ENCODE measurements around the gene SEZ6L2. TPM values are rescaled to one million over a fixed set of nuclear protein-coding genes. Genes with fewer than 3 reads are reported as not detected.
A peak's percentile ranks its signal among the peaks of the same experiment; 100 is the strongest.
"Not testable (repeated sequence)": the region's sequence is repeated elsewhere in the genome, so short reads cannot be mapped to it uniquely, and the experiment has no call there.

Gene SEZ6L2
- total and polyA plus RNA-seq, 9 of the 15 experiments (the other 6 are each of a cell fraction or from before 2014, with no cell fraction given), result 0.10 to 2.1 (median 0.72) TPM

- H3K27ac ChIP-seq (ENCODE audit: extremely low read depth, low read depth, low read length); H3K4me1 ChIP-seq (replicated peaks in 1 of 2; ENCODE audit: control insufficient read depth in 2 of 2, insufficient read depth in 2 of 2, low read length in 2 of 2); H3K79me2 ChIP-seq (ENCODE audit: control insufficient read depth, insufficient read depth, low read length); H3K4me3 ChIP-seq; H3K9me3 ChIP-seq (replicated peaks; ENCODE audit: control insufficient read depth, insufficient read depth, low read depth, low read length); BruUV-seq (replicated peaks); H3K9ac ChIP-seq (ENCODE audit: insufficient read depth in 1 of 2, low read depth in 2 of 2, low read length in 2 of 2); DNase-seq (ENCODE audit: extremely low read depth in 1 of 4, low spot score in 3 of 4); H3K9me1 ChIP-seq (ENCODE audit: control insufficient read depth, insufficient read depth, low read length); intact Hi-C loops (cut with micrococcal nuclease); H3K36me3 ChIP-seq (ENCODE audit: control insufficient read depth, insufficient read depth, low read length); H2AFZ ChIP-seq (ENCODE audit: low read depth, low read length); ATAC-seq; H4K20me1 ChIP-seq (replicated peaks; ENCODE audit: control insufficient read depth, insufficient read depth, low read length); in situ Hi-C loops (cut with MboI); CTCF ChIA-PET (ENCODE audit: low intra/inter-chr PET ratio); FAIRE-seq; H3K4me2 ChIP-seq (ENCODE audit: insufficient read depth, low read length): not testable (repeated sequence)
- TF ChIP-seq RBM25 (IDR thresholded peaks at IDR 0.05; ENCODE audit: low read depth, low read length, severe bottlenecking), result peak; percentile 14
- peak; percentile 84 for TF ChIP-seq ZNF121 (CRISPR knock-in tag; conservative IDR thresholded peaks at IDR 0.05)
- H3K27me3 ChIP-seq (ENCODE audit: control insufficient read depth in 2 of 2, insufficient read depth in 2 of 2, low read length in 2 of 2), result peaks cover 13 to 41% of the 10 kb centered on the region in 2 experiments; a peak in 4 of 5 replicates
- 19% methylated on average over 3 of the region's 3 CpGs for WGBS (ENCODE audit: insufficient coverage, low coverage, missing lambda C conversion rate)
- POLR2A ChIA-PET, result interaction anchor here (1.6 kb wide), 1 partner anchor 12 kb away, joined by 6 read pairs; no protein-coding TSS in a partner anchor
Measured at GRCh38 chr16:29889372-29889771, 10.0 kb downstream of the SEZ6L2 start.

DNA sequence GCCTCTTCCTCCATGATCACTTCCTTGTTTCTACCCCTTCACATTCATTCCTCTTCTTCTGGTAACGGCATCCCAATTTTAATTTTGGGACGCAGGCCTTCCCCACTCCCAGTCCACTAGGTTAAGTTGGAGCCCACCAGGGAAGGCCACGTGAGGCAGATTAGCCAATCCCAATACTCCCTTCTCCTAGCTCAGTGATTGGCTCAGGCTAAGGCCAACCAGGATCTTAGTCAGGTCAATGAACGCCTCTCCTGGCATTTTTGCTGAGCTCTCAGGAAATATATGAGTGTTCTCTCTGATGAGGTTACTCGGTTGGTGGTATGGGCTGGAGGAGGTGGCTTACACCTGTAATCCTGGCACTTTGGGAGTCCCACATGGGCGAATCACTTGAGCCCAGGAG is 15.4 kb downstream of the SEZ6L2 start:
- ChIA-PET POLR2A (interaction anchor here (0.6 to 0.8 kb wide), 4 partner anchors 10 to 77 kb away, joined by 3 to 4 read pairs (median 3); partner anchors contain the start of gene KCTD13), CTCF (ENCODE audit: low intra/inter-chr PET ratio) (no interaction called here)
- H3K9me1 ChIP-seq (ENCODE audit: control insufficient read depth, insufficient read depth, low read length), result no peaks in the 10 kb centered on the region
- 0 out of 2 replicates have a peak overlapping the region, but pooled peaks have one; percentile 24 for H2AFZ ChIP-seq (ENCODE audit: low read depth, low read length)
- no peaks in the 10 kb centered on the region for H4K20me1 ChIP-seq (replicated peaks; ENCODE audit: control insufficient read depth, insufficient read depth, low read length)
- H3K4me3 ChIP-seq, result no peak overlapping the region
- no peak overlapping the region for H3K9ac ChIP-seq (ENCODE audit: insufficient read depth in 1 of 2, low read depth in 2 of 2, low read length in 2 of 2)
- in situ Hi-C loops (cut with MboI), result no loop called here
- H3K9me3 ChIP-seq (replicated peaks; ENCODE audit: control insufficient read depth, insufficient read depth, low read depth, low read length), result no peaks in the 10 kb centered on the region
- ATAC-seq (peak; percentile 88), DNase-seq (ENCODE audit: extremely low read depth in 1 of 4, low spot score in 3 of 4) (peak in 3 of 4 experiments; percentile 31 to 71 (median 42)), FAIRE-seq (peak; percentile 59)
- intact Hi-C loops (cut with micrococcal nuclease), result no loop called here
- H3K27ac ChIP-seq (ENCODE audit: extremely low read depth, low read depth, low read length), result no peak overlapping the region
- H3K4me1 ChIP-seq (replicated peaks in 1 of 2; ENCODE audit: control insufficient read depth in 2 of 2, insufficient read depth in 2 of 2, low read length in 2 of 2), result peaks cover 0 to 4% of the 10 kb centered on the region in 2 experiments; a peak in 1 of 5 replicates
- 22% methylated on average over 6 of the region's 6 CpGs for WGBS (ENCODE audit: insufficient coverage, low coverage, missing lambda C conversion rate)
- no peaks in the 10 kb centered on the region for H3K36me3 ChIP-seq (ENCODE audit: control insufficient read depth, insufficient read depth, low read length)
- H3K79me2 ChIP-seq (ENCODE audit: control insufficient read depth, insufficient read depth, low read length), result no peaks in the 10 kb centered on the region
- H3K4me2 ChIP-seq (ENCODE audit: insufficient read depth, low read length), result no peak overlapping the region
- no TSS peak for BruUV-seq (replicated peaks)
- H3K27me3 ChIP-seq (ENCODE audit: control insufficient read depth in 2 of 2, insufficient read depth in 2 of 2, low read length in 2 of 2), result peaks cover 18 to 36% of the 10 kb centered on the region in 2 experiments; a peak in 4 of 5 replicates
- TF ChIP-seq ZNF561 (CRISPR knock-in tag; conservative IDR thresholded peaks at IDR 0.05), result no peak
- no peak for TF ChIP-seq ZNF507 (tag; conservative IDR thresholded peaks at IDR 0.05)
- TF ChIP-seq DEAF1 (CRISPR knock-in tag; IDR thresholded peaks at IDR 0.05), result no peak
- TF ChIP-seq, protein P1, sequence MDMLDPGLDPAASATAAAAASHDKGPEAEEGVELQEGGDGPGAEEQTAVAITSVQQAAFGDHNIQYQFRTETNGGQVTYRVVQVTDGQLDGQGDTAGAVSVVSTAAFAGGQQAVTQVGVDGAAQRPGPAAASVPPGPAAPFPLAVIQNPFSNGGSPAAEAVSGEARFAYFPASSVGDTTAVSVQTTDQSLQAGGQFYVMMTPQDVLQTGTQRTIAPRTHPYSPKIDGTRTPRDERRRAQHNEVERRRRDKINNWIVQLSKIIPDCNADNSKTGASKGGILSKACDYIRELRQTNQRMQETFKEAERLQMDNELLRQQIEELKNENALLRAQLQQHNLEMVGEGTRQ (CRISPR knock-in tag; IDR thresholded peaks at IDR 0.05), result peak; percentile 94
- no peak for TF ChIP-seq XRCC3 (IDR thresholded peaks at IDR 0.05)
- TF ChIP-seq C11orf30 (IDR thresholded peaks at IDR 0.05; ENCODE audit: low read depth), result 0 out of 2 replicates have a peak, but pooled peaks have one; percentile 16
- TF ChIP-seq, protein P2, sequence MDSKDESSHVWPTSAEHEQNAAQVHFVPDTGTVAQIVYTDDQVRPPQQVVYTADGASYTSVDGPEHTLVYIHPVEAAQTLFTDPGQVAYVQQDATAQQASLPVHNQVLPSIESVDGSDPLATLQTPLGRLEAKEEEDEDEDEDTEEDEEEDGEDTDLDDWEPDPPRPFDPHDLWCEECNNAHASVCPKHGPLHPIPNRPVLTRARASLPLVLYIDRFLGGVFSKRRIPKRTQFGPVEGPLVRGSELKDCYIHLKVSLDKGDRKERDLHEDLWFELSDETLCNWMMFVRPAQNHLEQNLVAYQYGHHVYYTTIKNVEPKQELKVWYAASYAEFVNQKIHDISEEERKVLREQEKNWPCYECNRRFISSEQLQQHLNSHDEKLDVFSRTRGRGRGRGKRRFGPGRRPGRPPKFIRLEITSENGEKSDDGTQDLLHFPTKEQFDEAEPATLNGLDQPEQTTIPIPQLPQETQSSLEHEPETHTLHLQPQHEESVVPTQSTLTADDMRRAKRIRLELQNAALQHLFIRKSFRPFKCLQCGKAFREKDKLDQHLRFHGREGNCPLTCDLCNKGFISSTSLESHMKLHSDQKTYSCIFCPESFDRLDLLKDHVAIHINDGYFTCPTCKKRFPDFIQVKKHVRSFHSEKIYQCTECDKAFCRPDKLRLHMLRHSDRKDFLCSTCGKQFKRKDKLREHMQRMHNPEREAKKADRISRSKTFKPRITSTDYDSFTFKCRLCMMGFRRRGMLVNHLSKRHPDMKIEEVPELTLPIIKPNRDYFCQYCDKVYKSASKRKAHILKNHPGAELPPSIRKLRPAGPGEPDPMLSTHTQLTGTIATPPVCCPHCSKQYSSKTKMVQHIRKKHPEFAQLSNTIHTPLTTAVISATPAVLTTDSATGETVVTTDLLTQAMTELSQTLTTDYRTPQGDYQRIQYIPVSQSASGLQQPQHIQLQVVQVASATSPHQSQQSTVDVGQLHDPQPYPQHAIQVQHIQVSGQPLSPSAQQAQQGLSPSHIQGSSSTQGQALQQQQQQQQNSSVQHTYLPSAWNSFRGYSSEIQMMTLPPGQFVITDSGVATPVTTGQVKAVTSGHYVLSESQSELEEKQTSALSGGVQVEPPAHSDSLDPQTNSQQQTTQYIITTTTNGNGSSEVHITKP (IDR thresholded peaks at IDR 0.05; ENCODE audit: partially characterized antibody), result no peak
- peak; percentile 70 for TF ChIP-seq ZNF316 (IDR thresholded peaks at IDR 0.05)

Data from K562 (cell line).